8988T (cell line): ENCODE measurements around the gene BTBD16.
A peak's percentile ranks its signal among the peaks of the same experiment; 100 is the strongest.

Experiments
- DNase-seq: peaks from one replicate; pipeline ENCODE4 v3.0.0; 2011

BTBD16 gene

GRCh38 chr10:122323941-122324675 is 53.0 kb downstream of the BTBD16 start:
- no peak for DNase-seq

- DNase-seq: no peak
These were observed 54.1 kb downstream of the BTBD16 start for GRCh38 chr10:122325235-122325634.

GRCh38 chr10:122326385-122326784 is 55.3 kb downstream of the BTBD16 start:
- DNase-seq: no peak

- no peak for DNase-seq
These were observed 55.7 kb downstream of the BTBD16 start for GRCh38 chr10:122326806-122327205.

DNA sequence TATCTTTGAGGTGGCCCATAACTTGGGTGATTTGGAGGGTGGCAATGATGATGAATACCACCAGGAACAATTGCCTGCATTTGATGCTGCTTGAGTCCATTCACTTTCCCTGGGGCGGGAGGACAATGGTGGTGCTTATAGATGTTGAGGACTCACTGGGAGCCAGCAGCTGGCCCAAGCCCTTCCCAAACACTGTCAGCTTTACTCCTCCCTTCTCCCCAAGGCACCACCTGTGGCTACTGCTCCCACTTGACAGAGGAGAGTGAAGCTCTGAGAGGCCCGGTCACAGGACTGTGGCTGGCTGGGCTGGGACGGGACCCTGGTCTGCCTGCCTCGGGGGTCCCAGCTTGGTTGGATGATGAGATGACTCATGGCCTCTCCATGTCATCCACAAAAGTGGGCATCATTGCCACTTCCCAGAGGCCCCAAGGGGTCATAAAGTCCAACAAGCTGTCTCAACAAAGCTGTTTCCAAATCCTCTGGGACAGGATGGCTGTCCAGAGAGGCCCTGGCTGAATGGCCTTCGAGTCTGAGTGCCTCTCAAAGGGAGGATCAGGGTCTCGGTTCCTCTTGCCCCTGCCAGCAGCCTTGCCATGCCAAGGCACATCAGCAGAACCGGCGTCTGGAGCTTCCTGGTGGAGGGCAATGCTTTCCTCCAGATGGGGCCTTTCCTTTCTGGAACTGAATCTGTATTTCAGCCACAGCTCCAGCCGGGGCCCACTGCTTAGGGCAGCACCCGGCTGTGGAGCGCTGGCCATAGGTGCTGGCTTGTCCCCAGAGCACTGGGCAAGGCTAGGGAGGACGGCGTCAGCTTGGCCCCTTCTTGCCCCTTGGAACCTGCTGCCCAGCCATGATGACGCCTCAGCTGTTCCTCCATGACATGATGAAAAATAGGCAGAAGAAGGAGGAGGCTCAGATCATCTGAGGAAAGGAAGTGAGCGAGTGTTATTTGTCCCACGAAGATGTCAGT is 56.4 kb downstream of the BTBD16 start:
- DNase-seq: no peak

DNA sequence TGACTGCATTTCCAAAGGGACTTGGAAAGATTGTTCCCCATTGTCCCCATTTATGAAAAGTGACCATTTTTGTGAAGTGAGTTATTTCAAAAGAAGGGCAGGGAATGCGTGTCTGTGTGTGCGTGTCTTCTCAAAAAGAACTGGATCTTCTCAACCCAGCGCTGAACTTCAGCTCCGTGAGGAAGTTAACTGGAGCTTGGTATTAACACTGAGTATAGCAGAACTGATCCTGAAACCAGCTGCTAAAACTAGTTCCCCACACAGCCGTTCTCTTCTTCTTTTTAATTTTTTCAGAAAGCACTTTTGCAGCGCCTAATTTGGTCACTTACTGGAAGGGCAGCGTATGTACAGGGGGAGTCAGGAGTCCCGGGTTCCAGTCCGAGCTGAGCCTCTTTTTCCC is 57.6 kb downstream of the BTBD16 start:
- no peak for DNase-seq

DNA sequence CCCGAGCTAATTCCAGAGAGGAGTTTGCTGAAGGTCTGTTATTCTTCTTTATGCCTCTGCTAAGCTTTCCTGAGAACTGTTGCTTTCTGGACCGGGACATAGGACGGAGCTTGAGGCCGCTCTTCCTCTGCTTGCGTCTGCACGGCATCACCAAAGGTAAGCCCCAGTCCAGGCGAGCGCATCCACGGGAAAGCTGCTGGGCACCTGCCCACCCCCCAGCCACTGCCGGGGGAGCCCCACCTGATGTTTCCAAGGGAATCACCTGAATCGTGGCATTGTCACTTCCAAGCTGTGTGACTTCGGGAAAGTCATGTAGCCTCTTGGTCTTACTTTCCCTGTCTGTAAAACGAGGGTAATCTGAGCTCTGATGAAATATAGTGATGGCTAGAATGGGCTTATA is 58.3 kb downstream of the BTBD16 start:
- no peak for DNase-seq

- no peak for DNase-seq
These were observed 60.0 kb downstream of the BTBD16 start for GRCh38 chr10:122331100-122331499.

GRCh38 chr10:122331615-122332446 is 60.7 kb downstream of the BTBD16 start:
- DNase-seq: no peak

GRCh38 chr10:122333037-122333436 is 61.9 kb downstream of the BTBD16 start:
- DNase-seq: no peak

- DNase-seq: no peak
These were observed 65.2 kb downstream of the BTBD16 start for GRCh38 chr10:122336332-122336731.

DNA sequence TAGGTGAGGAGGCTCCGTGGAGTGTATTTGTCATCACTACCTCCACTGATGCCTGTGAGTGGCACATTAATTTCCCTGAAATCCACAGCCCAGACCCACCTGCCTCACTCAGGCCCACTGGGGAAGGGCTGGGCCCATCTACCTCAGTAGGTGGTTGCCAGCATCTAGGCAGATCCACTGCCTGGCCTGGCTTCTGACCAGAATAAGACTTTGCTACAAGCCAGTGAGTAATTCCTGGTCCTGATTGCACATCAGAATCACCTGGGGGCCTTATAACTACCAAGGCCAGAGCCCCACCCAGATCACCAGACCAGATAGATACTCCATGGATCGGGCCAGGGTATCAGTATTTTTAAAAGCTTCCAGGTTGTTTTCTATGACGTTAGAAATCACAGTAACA is 65.9 kb downstream of the BTBD16 start:
- no peak for DNase-seq

- no peak for DNase-seq
These were observed 67.7 kb downstream of the BTBD16 start for GRCh38 chr10:122338609-122339441.

DNA sequence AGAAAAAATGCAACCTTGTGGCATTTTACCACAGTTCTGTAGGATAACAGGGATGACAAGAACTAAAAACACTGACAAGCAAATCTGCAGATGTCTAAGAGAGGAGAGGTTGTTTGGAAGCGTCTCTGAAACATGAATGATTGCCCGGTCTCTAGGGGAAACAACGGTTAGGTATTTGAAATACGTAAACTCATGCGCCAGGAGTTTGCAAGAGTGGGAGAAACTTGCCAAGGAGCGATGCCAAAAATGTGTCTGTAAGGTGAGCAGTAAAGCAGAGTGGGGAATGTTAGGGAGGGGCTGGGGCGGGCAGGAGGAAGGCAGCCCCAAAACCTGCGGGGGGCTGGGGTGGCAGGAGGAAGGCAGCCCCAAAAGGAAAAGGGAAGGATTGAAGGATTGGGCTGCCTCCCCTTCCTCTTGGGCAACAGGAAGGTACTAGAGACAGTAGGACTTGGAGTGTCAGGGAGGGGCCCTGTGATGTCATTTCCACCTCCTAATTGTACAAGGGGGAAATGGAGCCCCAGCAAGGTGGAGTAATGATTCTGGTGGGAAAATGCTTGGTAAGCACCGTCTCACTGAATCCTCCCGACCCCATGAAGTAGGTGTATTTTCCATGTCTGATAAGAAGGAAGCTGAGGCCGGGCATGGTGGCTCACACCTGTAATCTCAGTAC is 70.2 kb downstream of the BTBD16 start:
- DNase-seq: no peak

DNA sequence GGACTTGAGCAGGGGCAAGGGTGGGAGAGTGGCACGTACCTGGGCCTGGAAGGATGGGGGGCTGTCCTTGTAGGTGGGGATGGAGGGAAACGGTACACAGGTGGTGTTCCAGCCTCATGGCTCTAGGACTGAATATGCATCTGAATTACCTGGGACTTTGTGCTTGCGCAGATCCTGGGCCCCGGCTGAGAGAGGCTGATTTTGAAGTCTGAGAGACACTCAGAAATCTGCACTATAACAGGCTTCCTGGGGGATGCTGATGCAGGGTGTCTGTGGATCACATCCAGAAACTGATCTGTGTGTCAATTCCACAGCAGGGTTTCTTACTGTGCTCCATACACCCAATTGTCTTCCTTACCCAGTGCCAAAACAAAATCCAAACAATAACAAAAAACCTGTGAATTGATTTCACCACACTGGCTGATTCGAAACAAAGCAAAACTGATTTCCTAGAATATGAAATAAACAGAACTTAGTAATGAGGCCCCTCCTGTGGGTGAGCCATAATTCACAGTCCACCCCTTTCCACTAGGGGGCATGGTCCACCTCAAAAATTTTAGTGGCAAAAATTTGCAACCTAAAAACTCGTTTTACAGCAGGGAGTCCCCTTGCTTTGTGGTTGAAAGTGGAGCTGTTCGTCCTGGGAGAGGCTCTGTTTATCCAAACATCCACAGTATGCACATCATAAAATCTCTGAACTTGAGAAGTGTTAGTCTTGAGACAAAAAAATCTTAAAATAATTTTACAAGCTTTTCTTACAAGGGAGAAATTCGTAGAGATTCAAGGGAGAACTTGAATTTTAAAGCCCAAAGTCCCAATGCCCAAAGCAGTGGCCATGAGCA is 71.4 kb downstream of the BTBD16 start:
- DNase-seq: peak; percentile 34

DNA sequence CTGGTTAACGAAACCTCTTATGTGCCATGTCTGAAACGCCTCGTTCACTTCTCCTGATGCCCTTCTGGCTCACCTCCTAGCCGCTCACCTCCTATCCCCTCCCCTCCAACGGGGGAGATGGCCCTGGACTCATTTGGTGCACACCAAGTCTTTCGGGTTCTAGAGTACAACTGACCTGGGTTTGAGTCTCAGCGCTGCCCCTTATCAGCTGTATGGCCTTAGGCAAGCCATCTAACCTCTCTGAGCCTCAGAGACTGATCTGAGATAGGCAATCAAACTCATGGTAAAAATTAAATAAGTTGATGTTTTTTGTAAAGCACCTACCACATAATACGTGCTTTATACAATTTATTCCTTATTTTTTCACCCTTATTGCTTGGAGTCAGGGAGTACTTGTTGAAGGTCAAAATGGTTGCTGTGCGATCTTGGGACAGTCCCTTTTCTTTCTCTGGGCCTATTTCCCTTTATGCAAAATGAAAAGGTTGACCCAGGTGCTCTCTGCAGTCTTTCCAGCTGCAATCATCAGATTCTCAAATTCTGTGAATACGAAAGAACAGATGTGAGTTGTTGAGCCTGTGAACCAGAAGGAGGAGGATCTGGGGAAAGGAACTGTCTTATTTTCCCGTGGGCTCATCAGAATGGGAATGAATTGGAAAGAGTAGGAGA is 72.2 kb downstream of the BTBD16 start:
- DNase-seq: no peak

DNA sequence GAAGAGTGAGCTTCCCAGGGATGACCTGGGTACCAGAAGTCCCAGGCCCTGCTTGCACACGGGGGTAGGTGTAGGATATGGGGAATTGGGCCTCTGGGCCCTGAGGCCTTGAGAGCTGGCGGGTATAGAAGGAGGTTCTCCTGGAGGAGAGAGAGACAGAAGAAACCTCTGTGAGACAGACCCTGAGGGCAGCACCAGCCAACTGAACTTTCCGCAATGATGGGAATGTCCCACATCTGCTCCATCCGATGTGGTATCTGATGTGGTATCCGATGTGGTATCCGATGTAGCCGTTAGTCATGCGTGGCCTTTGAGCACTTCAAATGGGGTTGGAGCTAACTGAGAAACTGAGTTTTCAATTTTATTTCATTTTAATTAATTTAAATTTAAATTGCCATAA is 72.8 kb downstream of the BTBD16 start:
- DNase-seq: no peak

- no peak for DNase-seq
These were observed 73.7 kb downstream of the BTBD16 start for GRCh38 chr10:122344741-122345258.

DNA sequence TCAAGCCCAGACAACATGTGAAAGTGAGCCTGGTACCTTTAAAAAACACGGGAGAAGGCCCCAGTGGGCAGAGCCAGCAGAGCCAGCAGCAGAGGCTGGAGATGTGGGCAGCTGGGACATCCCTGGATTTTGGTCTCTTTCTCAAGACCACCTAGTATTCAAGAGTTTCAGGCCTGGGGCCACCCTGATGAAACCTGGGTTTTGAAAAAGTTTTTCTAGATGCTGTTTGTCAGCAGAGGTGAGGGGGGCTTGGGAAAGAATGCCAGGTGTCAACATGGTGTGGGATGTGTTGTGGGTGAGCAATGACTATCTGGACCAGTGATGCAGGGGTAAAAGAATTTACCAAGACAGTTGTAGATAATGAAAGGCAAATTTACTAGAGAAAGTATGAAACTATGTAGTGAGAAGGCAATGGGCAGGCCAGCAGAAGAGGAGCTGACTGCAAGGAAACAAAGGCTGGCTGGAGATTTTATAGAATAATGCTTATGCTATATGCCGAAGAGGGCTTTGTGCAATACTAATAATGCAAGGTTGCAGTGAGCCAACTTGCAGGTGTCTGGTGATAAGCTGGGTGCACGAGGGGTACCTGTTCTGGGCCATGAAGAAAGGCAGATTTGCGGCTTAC is 75.3 kb downstream of the BTBD16 start:
- no peak for DNase-seq
